Mesothelial cell of epicardium (in vitro differentiated cells): Measurements from ENCODE around the gene RALGPS1. TPM values are rescaled to one million over a fixed set of nuclear protein-coding genes. Genes with fewer than 3 reads are reported as not detected.

Source experiments
- DNase-seq, 2 experiments: peaks; one replicate each; pipeline ENCODE4 v3.0.0; 2021; ENCODE audit warnings: low spot score in 2 of 2; ENCODE audit not compliant: unreplicated experiment in 2 of 2
- H3K27ac Mint-ChIP-seq: 2 replicates; pipeline ENCODE4 v1.8.0; 2021; ENCODE audit warnings: mixed read lengths
- H3K27me3 Mint-ChIP-seq: 2 replicates; pipeline ENCODE4 v1.8.0; 2021; ENCODE audit warnings: low read depth, mixed read lengths
- H3K36me3 Mint-ChIP-seq: 2 replicates; pipeline ENCODE4 v1.8.0; 2021; ENCODE audit warnings: mixed read lengths
- H3K4me1 Mint-ChIP-seq: 2 replicates; pipeline ENCODE4 v1.8.0; 2021; ENCODE audit warnings: mixed read lengths
- H3K4me3 Mint-ChIP-seq: 2 replicates; pipeline ENCODE4 v1.8.0; 2021; ENCODE audit warnings: mild to moderate bottlenecking, moderate library complexity, mixed read lengths
- H3K9me3 Mint-ChIP-seq: 2 replicates; pipeline ENCODE4 v1.8.0; 2021; ENCODE audit warnings: mixed read lengths
- total RNA-seq: library from RNA; stranded (reverse); gene quantifications from 3 replicates; pipeline ENCODE4 v1.2.1, GENCODE V29; 2021
- TF ChIP-seq, protein P1 (sequence below): fragments of 200-600 bp; sonication (generic); IDR thresholded peaks from one replicate; pipeline ENCODE4 v1.5.0; 2021; ENCODE audit warnings: antibody characterized with exemption; ENCODE audit not compliant: unreplicated experiment

RALGPS1 gene
- total RNA-seq, 1 donor from 2014 or later: 25.6 TPM

DNA sequence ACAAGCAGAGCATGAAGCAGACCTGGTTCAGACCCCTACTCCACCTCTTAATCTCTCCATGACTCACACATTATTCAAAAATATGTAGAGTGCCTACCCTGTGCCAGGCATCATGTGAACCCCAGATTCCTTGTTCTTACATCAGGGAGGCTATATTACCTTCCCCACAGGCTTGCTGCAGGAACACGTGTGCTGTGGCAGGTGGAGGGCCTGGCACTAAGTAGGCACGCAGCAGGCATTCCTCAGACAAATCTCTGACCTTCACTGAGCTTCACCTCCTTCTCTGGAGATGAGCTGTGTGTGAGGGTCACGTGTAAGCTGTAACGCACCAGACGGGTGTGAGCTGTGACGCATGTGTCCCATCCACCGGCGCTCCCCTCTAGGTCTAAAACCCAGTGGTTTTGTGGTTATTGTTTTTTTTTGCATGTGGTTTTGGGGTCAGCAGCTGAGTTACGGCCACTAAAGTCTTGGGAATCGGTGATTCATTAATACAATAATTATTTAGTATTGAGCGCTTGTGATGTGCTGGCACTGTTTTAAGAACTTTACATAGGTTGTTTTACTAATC, 177.5 kb downstream of the RALGPS1 start:
- no peak for DNase-seq
- no peak overlapping the region for H3K27ac Mint-ChIP-seq
- H3K27me3 Mint-ChIP-seq: no peaks in the 10 kb centered on the region
- H3K36me3 Mint-ChIP-seq: peaks cover 14% of the 10 kb centered on the region
- peaks cover 5% of the 10 kb centered on the region for H3K4me1 Mint-ChIP-seq
- no peaks in the 10 kb centered on the region for H3K9me3 Mint-ChIP-seq
- no peak overlapping the region for H3K4me3 Mint-ChIP-seq
- TF ChIP-seq, protein P1, sequence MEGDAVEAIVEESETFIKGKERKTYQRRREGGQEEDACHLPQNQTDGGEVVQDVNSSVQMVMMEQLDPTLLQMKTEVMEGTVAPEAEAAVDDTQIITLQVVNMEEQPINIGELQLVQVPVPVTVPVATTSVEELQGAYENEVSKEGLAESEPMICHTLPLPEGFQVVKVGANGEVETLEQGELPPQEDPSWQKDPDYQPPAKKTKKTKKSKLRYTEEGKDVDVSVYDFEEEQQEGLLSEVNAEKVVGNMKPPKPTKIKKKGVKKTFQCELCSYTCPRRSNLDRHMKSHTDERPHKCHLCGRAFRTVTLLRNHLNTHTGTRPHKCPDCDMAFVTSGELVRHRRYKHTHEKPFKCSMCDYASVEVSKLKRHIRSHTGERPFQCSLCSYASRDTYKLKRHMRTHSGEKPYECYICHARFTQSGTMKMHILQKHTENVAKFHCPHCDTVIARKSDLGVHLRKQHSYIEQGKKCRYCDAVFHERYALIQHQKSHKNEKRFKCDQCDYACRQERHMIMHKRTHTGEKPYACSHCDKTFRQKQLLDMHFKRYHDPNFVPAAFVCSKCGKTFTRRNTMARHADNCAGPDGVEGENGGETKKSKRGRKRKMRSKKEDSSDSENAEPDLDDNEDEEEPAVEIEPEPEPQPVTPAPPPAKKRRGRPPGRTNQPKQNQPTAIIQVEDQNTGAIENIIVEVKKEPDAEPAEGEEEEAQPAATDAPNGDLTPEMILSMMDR: no peak

DNA sequence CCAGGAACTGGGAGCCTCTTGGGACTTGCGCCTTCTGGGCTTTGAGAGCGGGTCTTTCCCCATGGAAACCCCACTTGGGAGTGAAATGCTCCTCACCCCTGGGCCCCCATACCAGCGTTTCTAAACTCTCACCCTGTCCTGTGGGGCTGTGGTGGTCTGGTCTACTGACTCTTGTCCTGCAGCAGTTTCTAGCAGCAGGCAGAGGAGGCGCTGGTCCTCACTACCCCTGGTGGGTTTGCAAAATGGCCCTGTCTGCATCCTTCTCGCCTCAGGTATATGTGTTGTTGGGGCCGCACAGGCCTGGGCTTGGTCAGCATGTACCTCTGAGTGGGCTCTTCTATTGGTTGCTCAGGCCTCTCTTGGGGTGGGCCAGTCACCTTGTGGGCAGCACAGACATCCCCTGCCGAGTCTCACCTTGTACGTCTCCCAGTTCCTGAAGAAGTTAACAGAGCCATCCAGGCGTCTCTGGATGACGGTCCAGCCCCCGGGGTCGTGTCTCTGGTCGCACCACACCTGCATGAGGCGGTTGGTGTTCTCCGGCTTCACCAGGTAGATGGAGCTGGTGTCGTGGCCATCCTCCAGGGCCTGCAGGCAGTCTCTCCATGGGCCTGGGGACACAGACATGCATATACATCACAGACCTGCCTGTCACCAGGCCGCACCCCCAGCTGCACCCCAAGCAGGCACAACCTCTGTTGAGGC, 178.9 kb downstream of the RALGPS1 start:
- TF ChIP-seq, protein P1: no peak
- H3K27ac Mint-ChIP-seq: no peak overlapping the region
- H3K27me3 Mint-ChIP-seq: no peaks in the 10 kb centered on the region
- peaks cover 5% of the 10 kb centered on the region for H3K4me1 Mint-ChIP-seq
- DNase-seq: no peak
- peaks cover 5% of the 10 kb centered on the region for H3K36me3 Mint-ChIP-seq
- no peak overlapping the region for H3K4me3 Mint-ChIP-seq
- no peaks in the 10 kb centered on the region for H3K9me3 Mint-ChIP-seq

DNA sequence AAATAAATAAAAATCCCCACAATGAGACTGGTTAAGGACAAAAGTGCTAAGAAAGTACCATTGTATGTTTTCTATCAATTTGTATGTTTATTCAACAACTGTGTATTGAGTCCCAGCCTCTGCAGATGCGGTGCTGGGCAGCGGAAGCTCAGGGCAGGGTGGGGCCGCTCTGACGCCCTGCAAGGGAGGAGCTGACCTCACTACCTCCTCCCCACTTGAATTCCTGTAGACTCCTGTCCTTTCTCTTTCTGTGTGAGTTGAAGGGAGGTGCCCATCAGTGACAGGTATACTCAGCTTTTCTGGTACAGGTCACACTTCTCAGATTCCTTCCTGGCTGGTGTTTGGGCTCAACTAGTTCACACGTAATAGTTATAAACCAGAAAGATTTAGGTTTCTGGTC, 180.8 kb downstream of the RALGPS1 start:
- H3K27me3 Mint-ChIP-seq: no peaks in the 10 kb centered on the region
- no peak overlapping the region for H3K27ac Mint-ChIP-seq
- no peaks in the 10 kb centered on the region for H3K9me3 Mint-ChIP-seq

GRCh38 chr9:127096208-127096607, 181.6 kb downstream of the RALGPS1 start:
- no peaks in the 10 kb centered on the region for H3K4me1 Mint-ChIP-seq
- H3K27me3 Mint-ChIP-seq: no peaks in the 10 kb centered on the region
- no peak overlapping the region for H3K27ac Mint-ChIP-seq
- TF ChIP-seq, protein P1: no peak
- H3K36me3 Mint-ChIP-seq: peaks cover 2% of the 10 kb centered on the region
- H3K4me3 Mint-ChIP-seq: no peak overlapping the region
- no peak for DNase-seq
- no peaks in the 10 kb centered on the region for H3K9me3 Mint-ChIP-seq

More for the DNA sequence above, 180.8 kb downstream of the RALGPS1 start:
- Mint-ChIP-seq H3K36me3 (peaks cover 2% of the 10 kb centered on the region), H3K4me1 (peaks cover 5% of the 10 kb centered on the region), H3K4me3 (no peak overlapping the region)
- DNase-seq: no peak
- TF ChIP-seq, protein P1: no peak

- TF ChIP-seq, protein P1: no peak
- DNase-seq: no peak
- no peaks in the 10 kb centered on the region for H3K4me1 Mint-ChIP-seq
- no peaks in the 10 kb centered on the region for H3K9me3 Mint-ChIP-seq
- no peaks in the 10 kb centered on the region for H3K27me3 Mint-ChIP-seq
- H3K27ac Mint-ChIP-seq: no peak overlapping the region
- H3K36me3 Mint-ChIP-seq: peaks cover 1% of the 10 kb centered on the region
- no peak overlapping the region for H3K4me3 Mint-ChIP-seq
These were observed 183.1 kb downstream of the RALGPS1 start for GRCh38 chr9:127097683-127098082.
